Spleen (tissue), 11 donors: Measurements from ENCODE around the gene P2RY14. TPM values are rescaled to one million over a fixed set of nuclear protein-coding genes. Genes with fewer than 3 reads are reported as not detected.

Experiments
- DNase-seq: peaks from one replicate; pipeline ENCODE4 v3.0.0-alpha.2; 2020
- H3K27ac ChIP-seq, 8 donors: fragments of 200-600 bp; sonication (generic) in 7 of 8; 1 replicate in 4 of 8; 2 replicates in 4 of 8; pipeline versions ENCODE4 v1.5.0 to v1.8.0; 2016 to 2021; ENCODE audit warnings: inconsistent platforms in 4 of 8, mild to moderate bottlenecking in 4 of 8, moderate library complexity in 1 of 8
- H3K27me3 ChIP-seq, 7 donors: fragments of 200-600 bp; sonication (generic) in 6 of 7; replicated peaks in 1 of 7; 1 replicate in 4 of 7; 2 replicates in 3 of 7; pipeline versions ENCODE4 v1.5.0 to v1.8.0; 2016 to 2021; ENCODE audit warnings: inconsistent platforms in 3 of 7, mild to moderate bottlenecking in 1 of 7
- H3K36me3 ChIP-seq, 6 donors: fragments of 200-600 bp; sonication (generic) in 5 of 6; 1 replicate in 4 of 6; 2 replicates in 2 of 6; pipeline versions ENCODE4 v1.5.0 to v1.8.0; 2016 to 2021; ENCODE audit warnings: inconsistent platforms in 2 of 6
- H3K4me1 ChIP-seq, 6 donors: fragments of 200-600 bp; sonication (generic) in 5 of 6; 1 replicate in 3 of 6; 2 replicates in 3 of 6; pipeline versions ENCODE4 v1.5.0 to v1.8.0; 2016 to 2021; ENCODE audit warnings: inconsistent platforms in 3 of 6
- H3K4me3 ChIP-seq, 8 donors: fragments of 200-600 bp; sonication (generic) in 7 of 8; 1 replicate in 4 of 8; 2 replicates in 4 of 8; pipeline versions ENCODE4 v1.5.0 to v1.8.0; 2016 to 2021; ENCODE audit warnings: inconsistent platforms in 4 of 8, mild to moderate bottlenecking in 4 of 8, moderate library complexity in 2 of 8
- H3K9me3 ChIP-seq, 8 donors: fragments of 200-600 bp; sonication (generic) in 7 of 8; 1 replicate in 4 of 8; 2 replicates in 4 of 8; pipeline versions ENCODE4 v1.5.0 to v1.8.0; 2016 to 2021; ENCODE audit warnings: inconsistent platforms in 4 of 8
- CTCF ChIP-seq, 11 experiments: fragments of 200-600 bp in 7 of 11; fragments of 450-650 bp in 4 of 11; sonication (generic) in 4 of 11; IDR thresholded peaks in 8 of 11; conservative IDR thresholded peaks in 3 of 11; 1 replicate in 7 of 11; 2 replicates in 4 of 11; pipeline versions ENCODE4 v1.4.0 to v1.8.0; 2016 to 2021; ENCODE audit warnings: antibody characterized with exemption in 11 of 11, inconsistent platforms in 4 of 11, mild to moderate bottlenecking in 1 of 11
- POLR2A ChIP-seq, 3 donors: fragments of 450-650 bp; IDR thresholded peaks; one replicate each; pipeline ENCODE4 v1.5.1; 2017; ENCODE audit warnings: antibody characterized with exemption in 3 of 3, mild to moderate bottlenecking in 1 of 3
- POLR2AphosphoS5 ChIP-seq, 3 donors: sonication (generic); formaldehyde crosslinking; IDR thresholded peaks; one replicate each; pipeline ENCODE4 v1.5.1; 2017; ENCODE audit warnings: antibody characterized with exemption in 3 of 3
- WGBS, 5 donors: extraction: QIAGEN DNeasy Blood & Tissue Kit in 3 of 5; methylation state at CpG; one replicate each; pipeline versions ENCODE4 v1.1.5 to v1.1.7; 2013 to 2018; 5-methylcytosine and 5-hydroxymethylcytosine counted together
- intact Hi-C: fragments of 100-400 bp; cut with DNase I; formaldehyde crosslinking; loops from one replicate; pipeline ENCODE4 v1.15.0; 2023; ENCODE audit warnings: low total_unique reads
- polyA plus RNA-seq, 3 donors: library from polyadenylated mRNA; stranded (reverse); fragments of 200-250 nt; gene quantifications; one replicate each; pipeline ENCODE4 v1.2.1, GENCODE V29; 2013
- total RNA-seq, 7 donors: library from RNA; depleted of rRNA in 3 of 7; stranded (reverse); fragments of >200 nt in 3 of 7; fragmentation: NEBNext Ultra II Directional in 4 of 7; extraction: Animal tissue kit (Norgen Biotek cat#: 25700) in 4 of 7; gene quantifications; one replicate each; pipeline versions ENCODE4 v1.1.0 to v1.2.1, GENCODE V29; 2016 to 2021
- donor health status: healthy with polysubstance abuse.
- donor health status: DM: no; HTN: no; CAD: no; lungs with moderate emphysema.
- donor health status: DM: no; HTN: no; CAD: no.
- donor health status: Bipolar disorder and iron deficiency.
- donor health status: healthy.
- donor health status: DM: no; HTN: no; CAD: no.
- donor health status: DM: yes; HTN: yes; CAD: no.

Gene P2RY14
- total and polyA plus RNA-seq, 10 donors: 0.32 to 5.2 (median 1.9) TPM

- DNase-seq: no peak
- H3K36me3 ChIP-seq: no peaks in the 10 kb centered on the region
- H3K4me1 ChIP-seq: peaks cover 0 to 2% (median 0%) of the 10 kb centered on the region in 6 donors
- TF ChIP-seq POLR2AphosphoS5 (IDR thresholded peaks at IDR 0.05) (no peak), POLR2A (IDR thresholded peaks at IDR 0.05) (no peak), CTCF (IDR thresholded peaks at IDR 0.05 in 8 of 11, conservative IDR thresholded peaks at IDR 0.05 in 3 of 11) (no peak)
- no peaks in the 10 kb centered on the region for H3K9me3 ChIP-seq
- no peak overlapping the region for H3K4me3 ChIP-seq
- H3K27ac ChIP-seq: no peak overlapping the region
- H3K27me3 ChIP-seq: no peaks in the 10 kb centered on the region
- WGBS, 5 donors: 39 to 58% (median 41%) methylated on average over 3 of the region's 3 CpGs
- intact Hi-C loops: no loop called here
Measured at GRCh38 chr3:151289445-151289844, 11.1 kb upstream of the P2RY14 start.

- 50 to 61% (median 58%) methylated on average over 1 of the region's 1 CpG for WGBS, 5 donors
- intact Hi-C loops: no loop called here
- DNase-seq: no peak
Measured at GRCh38 chr3:151285940-151286339, 7.6 kb upstream of the P2RY14 start.

GRCh38 chr3:151283907-151284461 is 5.6 kb upstream of the P2RY14 start:
- H3K9me3 ChIP-seq: no peaks in the 10 kb centered on the region
- intact Hi-C loops: loop anchor here (2.0 to 5.0 kb wide), 2 partner anchors 57 to 115 kb away; no protein-coding TSS in a partner anchor
- DNase-seq: no peak
- H3K27ac ChIP-seq: peak overlapping the region in 3 of 8 donors; percentile 3 to 36 (median 15)
- WGBS, 5 donors: 33 to 41% (median 40%) methylated on average over 5 of the region's 5 CpGs
- H3K36me3 ChIP-seq: no peaks in the 10 kb centered on the region
- no peak overlapping the region for H3K4me3 ChIP-seq
- no peak for TF ChIP-seq POLR2A (IDR thresholded peaks at IDR 0.05)
- TF ChIP-seq POLR2AphosphoS5 (IDR thresholded peaks at IDR 0.05): no peak
- TF ChIP-seq CTCF (IDR thresholded peaks at IDR 0.05 in 8 of 11, conservative IDR thresholded peaks at IDR 0.05 in 3 of 11): no peak
- H3K4me1 ChIP-seq: peaks cover 0 to 34% (median 13%) of the 10 kb centered on the region in 6 donors
- no peaks in the 10 kb centered on the region for H3K27me3 ChIP-seq

More at GRCh38 chr3:151285940-151286339, 7.6 kb upstream of the P2RY14 start:
- H3K27ac ChIP-seq: no peak overlapping the region
- no peaks in the 10 kb centered on the region for H3K27me3 ChIP-seq
- no peak for TF ChIP-seq POLR2AphosphoS5 (IDR thresholded peaks at IDR 0.05)
- TF ChIP-seq CTCF (IDR thresholded peaks at IDR 0.05 in 8 of 11, conservative IDR thresholded peaks at IDR 0.05 in 3 of 11): no peak
- TF ChIP-seq POLR2A (IDR thresholded peaks at IDR 0.05): no peak
- no peak overlapping the region for H3K4me3 ChIP-seq
- H3K9me3 ChIP-seq: no peaks in the 10 kb centered on the region
- no peaks in the 10 kb centered on the region for H3K36me3 ChIP-seq
- H3K4me1 ChIP-seq: peaks cover 0 to 20% (median 5%) of the 10 kb centered on the region in 6 donors

- no peak for DNase-seq
- intact Hi-C loops: loop anchor here (2.0 to 5.0 kb wide), 2 partner anchors 56 to 115 kb away; no protein-coding TSS in a partner anchor
- TF ChIP-seq CTCF (IDR thresholded peaks at IDR 0.05 in 8 of 11, conservative IDR thresholded peaks at IDR 0.05 in 3 of 11) (peak in 1 of 11 experiments; percentile 2), POLR2AphosphoS5 (IDR thresholded peaks at IDR 0.05) (no peak)
- Histone ChIP-seq H3K36me3 (no peaks in the 10 kb centered on the region), H3K4me1 (peaks cover 5 to 40% (median 19%) of the 10 kb centered on the region in 6 donors), H3K4me3 (no peak overlapping the region), H3K27me3 (no peaks in the 10 kb centered on the region), H3K9me3 (no peaks in the 10 kb centered on the region), H3K27ac (peak overlapping the region in 2 of 8 donors; percentile 15 to 36)
- WGBS, 5 donors: 67 to 79% (median 70%) methylated on average over 4 of the region's 4 CpGs
Measured at GRCh38 chr3:151283387-151283786, 5.0 kb upstream of the P2RY14 start.
